RWPE1 (cell line): ENCODE measurements around the gene ZACN.
A peak's percentile ranks its signal among the peaks of the same experiment; 100 is the strongest.

ENCODE experiments used
- CTCF ChIA-PET: fragments of 350-600 bp; sonication (Branson Sonifier 250); formaldehyde crosslinking; extraction: SDS; loops from one replicate; lab custom pipeline; 2021; lab: Yijun Ruan, JAX
- POLR2A ChIA-PET: fragments of 400-600 bp; formaldehyde crosslinking; extraction: SDS; loops from one replicate; lab custom pipeline; 2020; ENCODE audit warnings: antibody characterized with exemption; ENCODE audit not compliant: low non-redundant PET; lab: Yijun Ruan, JAX
- DNase-seq: peaks from one replicate; pipeline ENCODE4 v3.0.0; 2012; ENCODE audit warnings: low spot score
- H3K27ac ChIP-seq: fragments of 450-650 bp; 2 replicates; pipeline ENCODE4 v1.5.1; 2017
- TF ChIP-seq, protein P1 (sequence below): fragments of 450-650 bp; conservative IDR thresholded peaks from 2 replicates; pipeline ENCODE4 v1.5.1; 2017; ENCODE audit warnings: low read depth, mild to moderate bottlenecking

The ZACN gene

DNA sequence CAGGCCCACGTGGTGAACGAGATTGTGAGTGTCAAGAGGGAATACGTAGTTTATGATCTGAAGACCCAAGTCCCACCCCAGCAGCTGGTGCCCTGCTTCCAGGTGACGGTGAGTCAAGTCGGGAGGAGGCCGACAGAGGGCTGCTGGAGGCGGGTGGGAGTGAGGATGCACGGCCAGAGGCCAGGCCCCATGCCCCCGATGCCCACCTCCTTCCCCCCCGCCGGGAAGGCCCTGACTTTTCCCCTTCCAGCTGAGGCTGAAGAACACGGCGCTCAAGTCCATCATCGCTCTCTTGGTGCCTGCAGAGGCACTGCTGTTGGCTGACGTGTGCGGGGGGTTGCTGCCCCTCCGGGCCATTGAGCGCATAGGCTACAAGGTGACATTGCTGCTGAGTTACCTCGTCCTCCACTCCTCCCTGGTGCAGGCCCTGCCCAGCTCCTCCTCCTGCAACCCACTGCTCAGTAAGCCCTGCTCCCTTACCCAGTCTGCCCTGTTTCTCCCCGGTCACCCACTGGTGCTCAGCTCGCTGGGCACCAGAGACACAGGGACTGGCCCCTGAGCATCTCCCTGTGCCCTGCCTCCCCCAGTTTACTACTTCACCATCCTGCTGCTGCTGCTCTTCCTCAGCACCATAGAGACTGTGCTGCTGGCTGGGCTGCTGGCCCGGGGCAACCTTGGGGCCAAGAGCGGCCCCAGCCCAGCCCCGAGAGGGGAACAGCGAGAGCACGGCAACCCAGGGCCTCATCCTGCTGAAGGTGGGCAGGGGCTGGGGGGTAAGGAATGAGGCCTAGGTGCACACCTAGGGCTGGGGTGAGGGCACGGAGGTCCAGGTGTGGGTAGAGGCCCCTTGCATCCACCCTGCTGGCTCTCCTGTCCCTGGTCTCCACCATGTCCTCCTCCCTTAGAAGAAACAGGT lies 2.6 kb downstream of the ZACN start:
- TF ChIP-seq, protein P1, sequence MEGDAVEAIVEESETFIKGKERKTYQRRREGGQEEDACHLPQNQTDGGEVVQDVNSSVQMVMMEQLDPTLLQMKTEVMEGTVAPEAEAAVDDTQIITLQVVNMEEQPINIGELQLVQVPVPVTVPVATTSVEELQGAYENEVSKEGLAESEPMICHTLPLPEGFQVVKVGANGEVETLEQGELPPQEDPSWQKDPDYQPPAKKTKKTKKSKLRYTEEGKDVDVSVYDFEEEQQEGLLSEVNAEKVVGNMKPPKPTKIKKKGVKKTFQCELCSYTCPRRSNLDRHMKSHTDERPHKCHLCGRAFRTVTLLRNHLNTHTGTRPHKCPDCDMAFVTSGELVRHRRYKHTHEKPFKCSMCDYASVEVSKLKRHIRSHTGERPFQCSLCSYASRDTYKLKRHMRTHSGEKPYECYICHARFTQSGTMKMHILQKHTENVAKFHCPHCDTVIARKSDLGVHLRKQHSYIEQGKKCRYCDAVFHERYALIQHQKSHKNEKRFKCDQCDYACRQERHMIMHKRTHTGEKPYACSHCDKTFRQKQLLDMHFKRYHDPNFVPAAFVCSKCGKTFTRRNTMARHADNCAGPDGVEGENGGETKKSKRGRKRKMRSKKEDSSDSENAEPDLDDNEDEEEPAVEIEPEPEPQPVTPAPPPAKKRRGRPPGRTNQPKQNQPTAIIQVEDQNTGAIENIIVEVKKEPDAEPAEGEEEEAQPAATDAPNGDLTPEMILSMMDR, result no peak
- ChIA-PET CTCF (interaction anchor here (1.0 to 1.8 kb wide), 2 partner anchors 198 kb away, joined by 4 to 5 read pairs; no protein-coding TSS in a partner anchor), POLR2A (no interaction called here)
- DNase-seq, result no peak
- peak overlapping the region; percentile 34 for H3K27ac ChIP-seq

DNA sequence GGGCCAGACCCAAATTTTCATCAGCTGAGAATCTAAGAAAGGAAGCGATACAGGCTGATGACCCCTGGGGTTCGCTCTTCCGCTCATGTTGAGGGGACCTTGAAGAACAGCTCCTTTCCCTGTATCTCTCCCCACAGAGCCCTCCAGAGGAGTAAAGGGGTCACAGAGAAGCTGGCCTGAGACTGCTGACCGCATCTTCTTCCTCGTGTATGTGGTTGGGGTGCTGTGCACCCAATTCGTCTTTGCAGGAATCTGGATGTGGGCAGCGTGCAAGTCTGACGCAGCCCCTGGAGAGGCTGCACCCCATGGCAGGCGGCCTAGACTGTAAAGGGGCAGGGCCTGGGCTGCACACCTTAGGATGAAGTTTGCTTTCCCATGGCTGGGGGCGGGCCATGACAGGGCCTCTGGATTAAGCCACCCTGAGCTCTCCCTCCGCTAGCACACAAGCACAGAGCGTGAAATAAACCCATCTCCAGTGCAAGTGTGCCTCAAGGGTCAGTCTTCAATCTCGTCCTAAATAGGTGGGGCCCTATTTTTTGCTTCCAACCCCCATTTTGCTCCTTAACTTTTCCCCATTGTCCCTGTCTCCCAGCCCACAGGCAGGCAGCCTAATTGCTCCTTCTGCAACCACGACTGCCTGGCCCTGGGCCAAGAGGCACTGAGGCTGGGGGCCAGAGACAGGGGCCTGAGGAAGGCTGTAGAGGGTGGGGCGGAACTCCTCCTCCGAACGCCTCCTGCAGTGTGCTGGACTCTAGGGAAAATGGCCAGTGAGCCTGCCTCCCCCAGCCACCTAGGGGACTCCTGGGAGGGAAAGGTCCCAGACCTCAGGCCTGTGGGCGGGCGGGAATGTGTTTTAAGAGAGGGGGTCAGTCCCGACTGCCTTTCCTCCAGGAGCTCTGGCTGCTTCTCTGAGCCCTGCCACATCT lies 3.6 kb downstream of the ZACN start:
- POLR2A ChIA-PET, result no interaction called here
- TF ChIP-seq, protein P1, result no peak
- peak overlapping the region; percentile 34 for H3K27ac ChIP-seq
- CTCF ChIA-PET, result interaction anchor here (0.5 to 1.0 kb wide), 3 partner anchors 99 to 197 kb away, joined by 3 to 5 read pairs (median 4); no protein-coding TSS in a partner anchor
- no peak for DNase-seq

DNA sequence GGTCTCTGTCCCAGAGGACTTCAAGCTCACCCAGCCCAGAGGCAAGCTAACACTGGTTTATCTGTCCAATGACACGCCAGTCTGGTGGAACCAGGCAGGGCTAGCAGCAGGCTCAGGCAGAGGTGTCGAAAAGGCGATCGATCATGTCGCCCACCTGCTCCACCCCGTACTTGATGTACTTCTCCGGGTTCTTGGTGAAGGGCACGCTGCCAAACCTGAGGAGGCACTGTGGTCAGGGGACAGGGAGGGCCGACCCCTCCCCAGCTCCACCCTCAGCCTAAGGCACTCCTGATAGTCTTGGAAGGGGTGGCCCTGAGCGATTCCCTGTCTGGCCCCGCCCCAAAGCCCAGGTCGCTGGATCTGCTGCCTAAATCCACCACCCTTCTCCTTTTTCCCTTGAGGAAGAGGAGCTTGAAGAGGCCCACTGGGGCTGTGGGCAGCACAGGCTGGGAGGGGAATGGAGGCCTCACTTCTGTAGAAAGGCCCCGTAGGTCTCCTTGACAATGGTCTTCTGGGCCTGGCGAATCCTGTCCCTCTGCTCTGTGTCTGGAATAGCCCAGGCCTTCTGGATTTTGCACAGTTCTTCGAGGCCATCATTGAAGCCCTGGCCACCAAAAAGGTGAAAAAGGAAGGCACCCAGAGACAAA lies 4.7 kb downstream of the ZACN start:
- DNase-seq, result no peak
- ChIA-PET CTCF (interaction anchor here (0.6 kb wide), 1 partner anchor 9 kb away, joined by 4 read pairs; no protein-coding TSS in a partner anchor), POLR2A (interaction anchor here (1.2 kb wide), 1 partner anchor 19 kb away, joined by 3 read pairs; the partner anchor contains the start of gene EXOC7)
- H3K27ac ChIP-seq, result peak overlapping the region; percentile 34
- TF ChIP-seq, protein P1, result no peak

DNA sequence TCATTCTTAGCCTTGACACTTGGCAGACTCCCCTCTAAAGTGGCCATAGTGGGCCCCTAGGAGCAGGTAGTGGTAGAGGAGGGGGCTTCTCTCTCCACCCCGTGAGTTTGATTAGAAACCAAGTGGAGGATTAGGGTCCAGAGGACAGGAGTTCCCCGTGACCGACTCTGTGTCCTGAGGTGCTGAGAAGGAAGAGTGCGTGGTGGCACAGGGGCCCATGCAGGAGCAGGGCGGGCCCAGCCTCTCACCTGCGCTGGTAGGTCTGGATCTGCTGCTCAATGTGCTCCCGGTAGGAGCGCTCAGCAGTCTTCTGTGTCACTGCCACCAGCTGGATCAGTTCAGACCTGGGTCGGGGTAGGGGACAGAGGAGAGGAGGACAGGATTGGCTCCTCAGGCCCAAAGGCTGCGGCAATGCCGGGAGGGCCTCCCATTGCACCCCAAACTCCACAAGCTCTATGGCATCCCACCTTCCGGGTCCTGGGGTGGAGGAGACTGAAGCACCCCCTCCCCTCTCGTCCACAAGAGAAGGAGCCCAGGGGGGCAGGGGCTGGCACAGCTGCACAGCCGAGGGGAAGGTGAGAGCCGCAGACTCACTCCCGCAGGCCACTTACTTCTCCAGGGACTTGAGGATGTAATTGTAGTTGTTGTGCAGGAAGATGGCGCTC lies 6.2 kb downstream of the ZACN start:
- peak overlapping the region; percentile 2 for H3K27ac ChIP-seq
- TF ChIP-seq, protein P1, result no peak
- DNase-seq, result no peak
- CTCF ChIA-PET, result no interaction called here
- POLR2A ChIA-PET, result interaction anchor here (0.6 kb wide), 1 partner anchor 315 kb away, joined by 4 read pairs; no protein-coding TSS in a partner anchor

DNA sequence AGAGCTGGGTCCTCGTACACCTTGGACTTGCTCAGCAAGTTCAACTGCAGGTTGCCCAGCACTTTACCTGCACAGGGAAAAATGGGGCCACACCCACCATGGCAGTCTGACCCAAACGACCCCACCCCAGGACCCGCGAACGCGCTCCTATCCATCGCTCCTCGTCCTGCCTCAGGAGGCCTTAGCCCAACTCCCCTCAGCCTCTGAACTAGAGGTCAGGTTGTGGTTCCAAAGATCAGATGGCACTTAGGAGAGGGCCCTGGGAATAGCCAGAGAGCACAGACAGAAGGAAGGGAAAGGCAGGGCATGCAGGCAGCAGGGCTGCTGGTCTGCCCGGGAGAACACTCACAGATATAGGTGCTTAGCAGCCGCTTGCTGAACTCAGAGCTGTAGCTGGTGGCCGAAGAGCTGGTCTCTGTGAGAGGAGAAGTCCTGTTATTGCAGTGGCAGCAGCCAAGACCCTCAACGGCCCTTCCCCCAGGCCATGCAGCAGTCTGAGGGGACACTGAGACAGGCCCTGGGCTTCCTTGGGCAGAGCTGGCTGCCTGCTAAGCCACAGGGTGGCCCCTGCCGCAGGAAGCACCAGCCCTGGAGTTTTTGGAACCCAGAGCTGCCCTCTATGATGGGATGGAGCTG lies 6.9 kb downstream of the ZACN start:
- DNase-seq, result no peak
- TF ChIP-seq, protein P1, result no peak
- ChIA-PET POLR2A (no interaction called here), CTCF (interaction anchor here (0.6 kb wide), 1 partner anchor 22 kb away, joined by 3 read pairs; no protein-coding TSS in a partner anchor)
- peak overlapping the region; percentile 2 for H3K27ac ChIP-seq
